H54 (cell line): ENCODE measurements around the gene CCDC78.
A peak's percentile ranks its signal among the peaks of the same experiment; 100 is the strongest.

Source experiments
- DNase-seq: peaks from one replicate; pipeline ENCODE4 v3.0.0; 2011; ENCODE audit warnings: low spot score, mixed read lengths; ENCODE audit not compliant: insufficient read length
- FAIRE-seq: peaks from 3 replicates; lab custom pipeline; 2011; peaks lifted over from hg19 to GRCh38; lab: Jason Lieb, UNC
- POLR2A ChIP-seq: IDR thresholded peaks from 2 replicates; pipeline ENCODE4 v1.6.1; 2011; ENCODE audit warnings: low read depth, mild to moderate bottlenecking, low read length

Gene CCDC78

GRCh38 chr16:709566-710499 lies 16.4 kb downstream of the CCDC78 start:
- FAIRE-seq = no peak
- no peak for TF ChIP-seq POLR2A
- DNase-seq = peak; percentile 91

- DNase-seq (no peak), FAIRE-seq (no peak)
- no peak for TF ChIP-seq POLR2A
These were observed 17.3 kb downstream of the CCDC78 start for GRCh38 chr16:708959-709358.

- DNase-seq = no peak
- FAIRE-seq = no peak
- TF ChIP-seq POLR2A = no peak
These were observed 18.2 kb downstream of the CCDC78 start for GRCh38 chr16:708019-708418.

DNA sequence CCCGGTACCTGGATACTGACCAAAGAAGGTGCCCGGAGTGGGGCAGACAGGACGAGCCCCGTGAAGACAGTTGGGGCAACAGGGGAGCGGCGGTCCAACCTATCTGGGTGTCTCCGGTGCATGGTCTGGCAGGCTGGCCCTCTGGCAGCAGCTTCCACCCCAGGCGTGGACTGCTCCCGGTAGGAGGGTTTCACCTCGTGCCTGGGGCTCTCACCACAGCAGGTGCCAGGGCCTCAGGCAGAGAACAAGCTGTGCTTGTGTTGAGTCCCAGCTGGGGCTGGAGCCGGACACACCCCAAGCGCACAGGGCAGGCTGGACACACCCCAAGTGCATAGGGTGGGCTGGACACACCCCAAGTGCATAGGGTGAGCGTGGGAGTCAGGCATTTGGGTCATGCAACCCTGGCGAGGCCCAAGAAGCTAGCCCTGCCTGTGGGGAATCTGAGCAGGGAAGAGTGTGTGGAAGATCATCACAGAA lies 19.1 kb downstream of the CCDC78 start:
- no peak for FAIRE-seq
- DNase-seq = no peak
- no peak for TF ChIP-seq POLR2A

DNA sequence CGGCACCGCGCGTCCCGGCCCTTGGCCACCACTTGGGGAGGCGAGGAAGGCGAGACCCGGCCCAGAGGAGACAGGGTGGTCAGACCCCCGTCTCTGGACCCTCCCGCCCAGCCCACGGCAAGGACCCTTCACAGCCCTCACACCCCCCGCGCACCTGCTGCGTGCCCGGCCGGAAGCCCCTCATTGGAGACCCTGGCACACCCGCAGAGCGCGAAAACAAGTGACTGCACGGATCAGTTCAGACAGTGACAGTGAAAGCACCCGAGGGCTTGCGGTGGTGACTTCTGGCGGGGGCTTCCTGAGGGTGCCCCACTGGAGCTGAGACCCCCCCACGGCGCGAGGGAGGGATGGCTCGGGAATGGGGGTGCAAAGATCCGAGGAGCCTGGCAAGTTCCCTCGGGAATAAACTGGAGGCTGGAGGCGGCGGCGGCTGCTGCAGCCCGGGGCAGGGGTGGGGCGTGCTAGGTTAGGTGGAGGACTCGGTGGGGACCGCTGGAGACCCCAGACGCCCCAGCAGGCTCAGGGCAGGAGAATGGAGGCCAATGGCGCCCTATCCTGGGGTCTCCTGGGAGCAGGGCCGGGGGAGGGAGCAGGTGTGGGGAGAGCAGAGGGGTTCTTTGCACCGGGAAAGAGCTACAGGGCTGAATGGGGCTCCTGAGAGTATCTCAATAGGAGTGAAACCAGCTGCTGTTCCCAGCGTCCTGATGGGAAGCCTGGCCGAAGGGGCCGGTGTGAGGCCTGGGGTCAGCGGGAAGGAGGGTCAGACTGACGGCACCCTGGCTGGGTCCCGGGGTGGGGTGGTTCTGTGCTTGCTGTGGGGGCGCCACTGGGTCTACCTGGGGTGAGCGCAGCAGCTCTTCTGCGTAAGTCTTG lies 19.8 kb downstream of the CCDC78 start:
- FAIRE-seq (no peak), DNase-seq (no peak)
- TF ChIP-seq POLR2A = no peak

GRCh38 chr16:705431-706188 lies 20.6 kb downstream of the CCDC78 start, which contains the start of gene FBXL16:
FBXL16 (minus strand) TSS chr16:705801; CDS start chr16:697405, 8,396 bp downstream.
- no peak for FAIRE-seq
- peak; percentile 88 for DNase-seq
- TF ChIP-seq POLR2A = peak; percentile 43; the same call in 1 of the 2 replicates

DNA sequence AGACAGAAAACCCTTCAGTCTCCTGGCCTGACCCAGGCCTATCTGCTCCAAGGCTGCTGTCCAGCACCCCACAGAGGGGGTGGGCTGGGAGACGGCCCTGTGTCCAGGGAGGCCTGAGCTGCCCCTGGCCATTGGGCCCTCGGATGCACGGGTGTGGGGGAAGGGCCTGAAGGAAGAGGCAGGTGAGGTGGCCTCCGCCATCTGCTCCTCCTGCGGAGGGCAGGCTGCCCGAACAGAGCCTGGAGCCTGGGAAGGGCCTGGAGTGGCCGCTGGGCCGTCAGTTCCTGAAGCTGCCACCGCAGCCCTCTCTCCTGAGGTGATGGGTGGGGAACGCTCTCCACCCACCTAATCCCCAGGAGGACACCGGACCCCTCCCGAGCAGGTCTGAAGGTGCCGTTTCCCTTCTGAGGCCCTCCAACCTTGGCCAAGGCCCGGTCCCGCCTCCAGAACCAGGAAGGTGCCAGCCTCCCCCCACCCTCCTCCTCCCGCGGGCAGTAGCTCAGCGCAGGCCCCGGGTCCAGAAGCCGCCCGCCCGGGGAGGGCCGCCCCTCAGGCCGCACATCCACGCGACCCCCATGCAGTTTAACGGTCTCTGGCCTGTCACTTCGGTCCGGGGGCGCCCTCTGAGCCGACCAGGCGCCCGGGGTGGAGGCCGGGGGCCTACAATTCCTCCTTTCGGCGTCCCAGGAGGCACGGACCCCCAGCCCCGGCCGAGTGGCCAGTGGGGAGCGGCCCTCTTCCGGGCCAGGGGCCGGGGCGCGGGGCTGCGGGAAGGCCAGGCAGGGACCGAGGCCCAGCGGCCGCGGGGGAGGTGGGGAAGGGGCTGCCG lies 21.5 kb downstream of the CCDC78 start:
- no peak for DNase-seq
- FAIRE-seq = no peak
- no peak for TF ChIP-seq POLR2A

DNA sequence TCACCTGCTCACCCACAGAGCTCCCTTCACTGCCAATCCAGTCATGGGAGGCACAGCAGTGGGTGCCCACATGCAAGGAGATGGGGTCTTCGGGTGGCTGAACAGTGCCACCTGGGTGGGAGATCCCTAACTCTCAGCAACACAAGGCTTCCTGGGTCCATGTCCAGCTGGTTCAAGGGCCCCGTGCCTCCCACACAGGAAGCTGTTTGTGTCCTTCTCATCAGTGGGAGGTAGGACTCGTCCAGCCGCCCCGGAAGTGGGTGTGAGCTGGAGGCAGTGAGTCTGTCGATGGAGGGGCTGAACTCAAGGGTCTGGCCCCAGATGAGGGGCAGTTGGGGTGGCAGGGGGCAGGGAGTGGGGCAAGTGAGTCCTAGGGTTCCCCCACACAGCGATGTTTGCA lies 22.2 kb downstream of the CCDC78 start:
- FAIRE-seq (no peak), DNase-seq (no peak)
- TF ChIP-seq POLR2A = no peak

- FAIRE-seq (no peak), DNase-seq (no peak)
- TF ChIP-seq POLR2A = no peak
These were observed 22.8 kb downstream of the CCDC78 start for GRCh38 chr16:703406-703805.

- TF ChIP-seq POLR2A = no peak
- FAIRE-seq = no peak
- DNase-seq = no peak
These were observed 23.9 kb downstream of the CCDC78 start for GRCh38 chr16:702341-702740.

DNA sequence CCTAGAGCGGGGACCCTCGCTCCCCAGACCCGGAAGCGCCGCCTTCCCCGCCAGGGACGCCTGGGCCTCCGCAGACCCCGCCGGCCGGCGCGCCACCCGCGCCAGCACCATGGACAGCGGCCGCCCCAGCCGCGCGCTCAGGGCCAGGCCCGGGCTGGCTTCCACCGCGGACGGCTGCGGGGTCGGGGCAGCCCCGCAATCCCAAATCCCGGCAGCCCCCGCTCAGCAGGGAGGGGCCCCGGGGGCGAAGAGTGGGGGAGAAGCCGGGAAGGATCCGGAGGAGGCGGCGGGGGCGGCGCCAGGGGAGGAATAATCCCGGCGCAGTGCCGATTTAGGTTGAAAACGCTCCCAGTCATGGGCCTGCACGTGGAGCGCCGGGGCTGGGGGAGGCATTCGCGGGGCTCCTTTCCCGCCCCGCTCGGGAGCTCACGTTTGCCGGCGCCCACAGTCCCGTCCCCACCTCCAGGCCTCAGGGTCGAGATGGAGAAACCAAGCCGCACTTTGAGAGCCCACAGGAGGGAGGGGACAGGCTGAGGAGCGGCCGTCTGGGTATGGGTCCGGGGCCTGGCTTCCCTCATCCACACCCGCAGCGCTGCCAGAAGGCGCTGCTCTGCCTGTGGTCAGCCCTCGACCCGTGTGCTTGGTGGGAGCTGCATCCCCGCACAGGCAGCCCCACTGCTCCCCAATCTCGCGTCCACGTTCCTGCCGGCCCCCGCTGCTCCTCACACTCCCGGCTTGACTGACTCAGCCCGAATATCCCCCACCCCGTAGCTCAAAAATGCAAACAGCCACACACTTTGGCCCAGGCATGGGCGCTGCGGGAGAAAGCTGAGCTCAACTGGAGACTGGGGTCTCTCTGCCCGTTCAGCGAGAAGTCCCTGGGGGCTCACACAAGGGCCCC lies 25.3 kb downstream of the CCDC78 start:
- no peak for FAIRE-seq
- DNase-seq = no peak
- TF ChIP-seq POLR2A = no peak
